Epidermal melanocyte (primary cell): ENCODE measurements around the gene HSPA8.
"Not testable (repeated sequence)": the region's sequence is repeated elsewhere in the genome, so short reads cannot be mapped to it uniquely, and the experiment has no call there.

Experiments used
- DNase-seq: peaks from one replicate; pipeline ENCODE4 v3.0.0; 2011; ENCODE audit warnings: low spot score; ENCODE audit not compliant: insufficient read length

Gene HSPA8

GRCh38 chr11:123072762-123073161 is 10.8 kb upstream of the HSPA8 start:
- DNase-seq = no peak

- no peak for DNase-seq
Observed at GRCh38 chr11:123072332-123072761, 10.4 kb upstream of the HSPA8 start.

GRCh38 chr11:123069908-123070821 is 8.2 kb upstream of the HSPA8 start:
- DNase-seq = no peak

GRCh38 chr11:123065621-123066020 is 3.7 kb upstream of the HSPA8 start:
- no peak for DNase-seq

- DNase-seq = no peak
Observed at GRCh38 chr11:123063826-123064657, 2.1 kb upstream of the HSPA8 start.

GRCh38 chr11:123062892-123063825 is 1.2 kb upstream of the HSPA8 start:
- no peak for DNase-seq

GRCh38 chr11:123062158-123062891 is 389 bp upstream of the HSPA8 start:
- DNase-seq = peak; percentile 72

GRCh38 chr11:123060277-123061000 is 1.5 kb downstream of the HSPA8 start:
- DNase-seq = no peak

GRCh38 chr11:123059041-123059920 is 2.7 kb downstream of the HSPA8 start:
- not testable (repeated sequence) for DNase-seq

- DNase-seq = no peak
Observed at GRCh38 chr11:123057661-123058305, 4.2 kb downstream of the HSPA8 start.

GRCh38 chr11:123056835-123057491 is 5.0 kb downstream of the HSPA8 start:
- DNase-seq = no peak

GRCh38 chr11:123055191-123055901 is 6.6 kb downstream of the HSPA8 start:
- DNase-seq = no peak

- DNase-seq = peak; percentile 64
Observed at GRCh38 chr11:123054301-123055065, 7.5 kb downstream of the HSPA8 start.

- no peak for DNase-seq
Observed at GRCh38 chr11:123052901-123053721, 8.8 kb downstream of the HSPA8 start.

- DNase-seq = no peak
Observed at GRCh38 chr11:123051634-123052033, 10.3 kb downstream of the HSPA8 start.
